ENCODE measurements around the gene RNF130. TPM values are rescaled to one million over a fixed set of nuclear protein-coding genes. Genes with fewer than 3 reads are reported as not detected.

The RNF130 gene
- total and polyA plus RNA-seq, 2 of the 13 experiments (the other 11 are each of a cell fraction or from before 2014, with no cell fraction given), result 28.2 to 28.3 TPM

GRCh38 chr5:180103487-180104167 lies 32.1 kb upstream of the RNF130 start (continued):
- no peak for TF ChIP-seq ZNF275 (CRISPR knock-in tag; IDR thresholded peaks at IDR 0.05; ENCODE audit: borderline replicate concordance)
- TF ChIP-seq PREB (CRISPR knock-in tag; IDR thresholded peaks at IDR 0.05), result no peak
- no peak for TF ChIP-seq ZBTB8A (CRISPR knock-in tag; IDR thresholded peaks at IDR 0.05; ENCODE audit: borderline replicate concordance, low read depth)
- TF ChIP-seq KLF12 (CRISPR knock-in tag; IDR thresholded peaks at IDR 0.05; ENCODE audit: borderline replicate concordance), result no peak
- no peak for TF ChIP-seq ZNF652 (CRISPR knock-in tag; IDR thresholded peaks at IDR 0.05; ENCODE audit: borderline replicate concordance, low read depth)

GRCh38 chr5:180102636-180103035 lies 31.1 kb upstream of the RNF130 start:
- ATAC-seq, result no peak
- H3K27me3 ChIP-seq (ENCODE audit: control insufficient read depth in 1 of 2, insufficient read depth in 2 of 2, low read length in 2 of 2), result peaks cover 3 to 38% of the 10 kb centered on the region in 2 experiments; a peak in 3 of 5 replicates
- no peak for DNase-seq (ENCODE audit: low spot score)
- H2AFZ ChIP-seq (ENCODE audit: low read length), result no peak overlapping the region
- H3K27ac ChIP-seq (ENCODE audit: extremely low read length, insufficient read depth, low read length), result no peak overlapping the region
- H3K9me3 ChIP-seq (ENCODE audit: low read length), result peaks cover 8% of the 10 kb centered on the region
- no peaks in the 10 kb centered on the region for H3K79me2 ChIP-seq (ENCODE audit: insufficient read depth, low read length)
- ChIA-PET POLR2A (no interaction called here), CTCF (ENCODE audit: low intra/inter-chr PET ratio, low total read pairs) (no interaction called here)
- in situ Hi-C loops (cut with HindIII; ENCODE audit: extremely low pct_ligation_motif_present, low pct_unique_long_range_greater_than_20kb) (no loop called here), intact Hi-C loops (cut with micrococcal nuclease; ENCODE audit: unreplicated experiment) (no loop called here)
- no peak overlapping the region for H3K9ac ChIP-seq (ENCODE audit: insufficient read depth, low read depth, low read length)
- no peaks in the 10 kb centered on the region for H3K36me3 ChIP-seq (replicated peaks in 1 of 2; ENCODE audit: control insufficient read depth in 1 of 2, insufficient read depth in 2 of 2, low read length in 2 of 2)
- H3K4me3 ChIP-seq (replicated peaks in 1 of 3; ENCODE audit: insufficient read depth in 1 of 3, low read depth in 2 of 3, low read length in 3 of 3), result no peak overlapping the region
- TF ChIP-seq ZGPAT (CRISPR knock-in tag; IDR thresholded peaks at IDR 0.05) (no peak), ZBTB2 (CRISPR knock-in tag; IDR thresholded peaks at IDR 0.05; ENCODE audit: low read depth) (no peak), ZNF7 (CRISPR knock-in tag; IDR thresholded peaks at IDR 0.05) (no peak), ZNF562 (CRISPR knock-in tag; IDR thresholded peaks at IDR 0.05; ENCODE audit: borderline replicate concordance) (no peak), ZNF343 (CRISPR knock-in tag; IDR thresholded peaks at IDR 0.05) (no peak), KLF11 (CRISPR knock-in tag; IDR thresholded peaks at IDR 0.05) (no peak)
- H4K20me1 ChIP-seq (ENCODE audit: insufficient read depth, low read length), result no peaks in the 10 kb centered on the region
- 20% methylated on average over 9 of the region's 9 CpGs for WGBS (ENCODE audit: low lambda C conversion rate)
- BruUV-seq (replicated peaks), result no TSS peak
- no peak overlapping the region for H3K4me2 ChIP-seq (ENCODE audit: low read depth, low read length)
- FAIRE-seq, result no peak
- H3K4me1 ChIP-seq (ENCODE audit: insufficient read depth, low read length), result no peaks in the 10 kb centered on the region
